HCT116 (cell line): Measurements from ENCODE around the gene C1R. TPM values are rescaled to one million over a fixed set of nuclear protein-coding genes. Genes with fewer than 3 reads are reported as not detected.
A peak's percentile ranks its signal among the peaks of the same experiment; 100 is the strongest.

ENCODE experiments used
- ATAC-seq: fragments of 200-7000 bp; cut with Tn5 transposase; 2 replicates; pipeline ENCODE4 v1.9.1; 2020; ENCODE audit warnings: mild to moderate bottlenecking, moderate library complexity
- BruUV-seq: library from RNA; stranded (reverse); fragments of 400-500 nt; replicated peaks from 2 replicates; lab custom pipeline; 2021; lab: Mats Ljungman, UMichigan
- CTCF ChIA-PET: fragments of 300-600 bp; sonication (Branson Sonifier 250); formaldehyde crosslinking; loops from one replicate; lab custom pipeline; 2021; ENCODE audit warnings: antibody characterized with exemption; lab: Charles Lee
- POLR2A ChIA-PET: fragments of 300-600, 350-600 bp; sonication (Branson Sonifier 250); formaldehyde crosslinking; loops from one replicate; lab custom pipeline; 2021; ENCODE audit warnings: antibody characterized with exemption; lab: Charles Lee
- RAD21 ChIA-PET, 2 experiments: fragments of 300-600 bp; sonication (Branson Sonifier 250); formaldehyde crosslinking; loops; one replicate each; lab custom pipeline; 2023; ENCODE audit warnings: low total read pairs in 2 of 2; ENCODE audit not compliant: uncharacterized antibody in 2 of 2, unreplicated experiment in 2 of 2, low non-redundant PET in 1 of 2; lab: Charles Lee
- DNase-seq: peaks from one replicate; pipeline ENCODE4 v3.0.0-alpha.2; 2010; ENCODE audit warnings: low read depth, low spot score
- H2AFZ ChIP-seq: fragments of 200-600 bp; shearing (Covaris generic), sonication (generic); 2 replicates; pipeline ENCODE4 v1.6.1; 2017; ENCODE audit warnings: low read depth, mixed run types, mixed read lengths, antibody characterized with exemption, low read length; ENCODE audit not compliant: poor library complexity, severe bottlenecking
- H3K27ac ChIP-seq: 2 replicates; pipeline ENCODE4 v1.5.1; 2012; ENCODE audit warnings: low read depth, low read length
- H3K27me3 ChIP-seq: fragments of 200-600 bp; sonication (generic); 2 replicates; pipeline ENCODE4 v1.6.1; 2016; ENCODE audit warnings: mixed run types, low read length, mixed read lengths; ENCODE audit not compliant: insufficient read depth
- H3K36me3 ChIP-seq, 2 experiments: fragments of 200-500 bp in 1 of 2; fragments of 200-600 bp in 1 of 2; sonication (Bioruptor generic) in 1 of 2; sonication (generic) in 1 of 2; 2 replicates each; pipeline versions ENCODE4 v1.5.1 to v1.6.1; 2014 to 2016; ENCODE audit warnings: low read length in 2 of 2, inconsistent platforms in 1 of 2, mixed read lengths in 1 of 2, mixed run types in 1 of 2; ENCODE audit not compliant: insufficient read depth in 2 of 2, control insufficient read depth in 1 of 2
- H3K4me1 ChIP-seq, 2 experiments: fragments of 200-600 bp in 1 of 2; sonication (generic) in 1 of 2; 2 replicates each; pipeline versions ENCODE4 v1.5.1 to v1.6.1; 2012 to 2017; ENCODE audit warnings: low read length in 2 of 2, inconsistent platforms in 1 of 2, mild to moderate bottlenecking in 1 of 2, mixed read lengths in 1 of 2, mixed run types in 1 of 2, moderate library complexity in 1 of 2; ENCODE audit not compliant: insufficient read depth in 2 of 2, control insufficient read depth in 1 of 2
- H3K4me2 ChIP-seq: fragments of 200-600 bp; sonication (generic); 2 replicates; pipeline ENCODE4 v1.6.1; 2017; ENCODE audit warnings: mixed run types, low read length, mixed read lengths
- H3K4me3 ChIP-seq, 2 experiments: fragments of 200-600 bp in 1 of 2; sonication (generic) in 1 of 2; replicated peaks in 1 of 2; 2 replicates each; pipeline ENCODE4 v1.5.1; 2011 to 2016; ENCODE audit warnings: low read length in 2 of 2, control low read depth in 1 of 2, low read depth in 1 of 2, mild to moderate bottlenecking in 1 of 2, mixed read lengths in 1 of 2, mixed run types in 1 of 2
- H3K79me2 ChIP-seq: fragments of 200-600 bp; sonication (generic); 2 replicates; pipeline ENCODE4 v1.6.1; 2017; ENCODE audit warnings: mild to moderate bottlenecking, mixed run types, low read length, moderate library complexity, mixed read lengths; ENCODE audit not compliant: insufficient read depth
- H3K9ac ChIP-seq: fragments of 200-600 bp; sonication (generic); 2 replicates; pipeline ENCODE4 v1.6.1; 2016; ENCODE audit warnings: low read length, mixed read lengths
- H3K9me2 ChIP-seq: fragments of 200-600 bp; sonication (generic), shearing (Covaris generic); 2 replicates; pipeline ENCODE4 v1.6.1; 2017; ENCODE audit warnings: mixed run types, mild to moderate bottlenecking, moderate library complexity; ENCODE audit not compliant: insufficient read depth
- H3K9me3 ChIP-seq, 2 experiments: fragments of 200-500 bp in 1 of 2; fragments of 200-600 bp in 1 of 2; sonication (Bioruptor generic) in 1 of 2; sonication (generic) in 1 of 2; 2 replicates each; pipeline ENCODE4 v1.6.1; 2014 to 2017; ENCODE audit warnings: low read length in 2 of 2, mixed read lengths in 2 of 2, inconsistent platforms in 1 of 2, low read depth in 1 of 2, mild to moderate bottlenecking in 1 of 2, mixed run types in 1 of 2, moderate library complexity in 1 of 2; ENCODE audit not compliant: control insufficient read depth in 1 of 2, insufficient read depth in 1 of 2
- H4K20me1 ChIP-seq: fragments of 200-600 bp; sonication (generic), shearing (Covaris generic); 2 replicates; pipeline ENCODE4 v1.6.1; 2017; ENCODE audit warnings: mixed run types, mild to moderate bottlenecking, moderate library complexity; ENCODE audit not compliant: insufficient read depth
- CBX3 ChIP-seq: IDR thresholded peaks from 2 replicates; pipeline ENCODE4 v1.6.1; 2012; ENCODE audit warnings: low read depth
- EGR1 ChIP-seq: IDR thresholded peaks from 2 replicates; pipeline ENCODE4 v1.6.1; 2012; ENCODE audit warnings: low read depth
- FOSL1 ChIP-seq: IDR thresholded peaks from 2 replicates; pipeline ENCODE4 v1.6.1; 2012; ENCODE audit warnings: low read depth
- POLR2AphosphoS5 ChIP-seq: IDR thresholded peaks from 2 replicates; pipeline ENCODE4 v1.6.1; 2011; ENCODE audit warnings: mild to moderate bottlenecking, low read depth, low read length, moderate library complexity
- RAD21 ChIP-seq: IDR thresholded peaks from 2 replicates; pipeline ENCODE4 v1.6.1; 2012; ENCODE audit warnings: low read depth, mild to moderate bottlenecking
- YY1 ChIP-seq: IDR thresholded peaks from 2 replicates; pipeline ENCODE4 v1.6.1; 2011; ENCODE audit warnings: low read length, low read depth, moderate library complexity, mild to moderate bottlenecking; ENCODE audit not compliant: insufficient replicate concordance; ENCODE audit errors: extremely low read depth
- ZNF274 ChIP-seq: fragments of 200-500 bp; sonication (Bioruptor generic); IDR thresholded peaks from 2 replicates; pipeline ENCODE4 v1.6.1; 2014; ENCODE audit warnings: mild to moderate bottlenecking, low read depth, low read length, inconsistent platforms
- intact Hi-C: fragments of 100-400 bp; cut with micrococcal nuclease; formaldehyde crosslinking; loops from 2 replicates; pipeline ENCODE4 v1.10.0; 2022
- total RNA-seq: library from RNA; stranded (reverse); gene quantifications from one replicate; pipeline ENCODE4 v1.2.1, GENCODE V29; 2021; ENCODE audit not compliant: unreplicated experiment
- TF ChIP-seq, protein P1 (sequence below), 3 experiments: fragments of 200-600 bp in 1 of 3; sonication (generic) in 1 of 3; IDR thresholded peaks in 2 of 3; conservative IDR thresholded peaks in 1 of 3; 2 replicates each; pipeline ENCODE4 v1.5.1; 2012 to 2017; ENCODE audit warnings: low read depth in 2 of 3, low read length in 2 of 3, antibody characterized with exemption in 1 of 3, borderline replicate concordance in 1 of 3, control low read depth in 1 of 3, mild to moderate bottlenecking in 1 of 3, mixed read lengths in 1 of 3, mixed run types in 1 of 3, moderate library complexity in 1 of 3; ENCODE audit not compliant: insufficient read depth in 1 of 3
- TF ChIP-seq, protein P2 (sequence below): IDR thresholded peaks from 2 replicates; pipeline ENCODE4 v1.6.1; 2012
- TF ChIP-seq, protein P3 (sequence below): IDR thresholded peaks from 2 replicates; pipeline ENCODE4 v1.6.1; 2011; ENCODE audit warnings: mild to moderate bottlenecking, low read length, moderate library complexity; ENCODE audit not compliant: insufficient replicate concordance; ENCODE audit errors: extremely low read depth

Gene C1R
- total RNA-seq, 1 experiment from 2014 or later: 4.3 TPM

DNA sequence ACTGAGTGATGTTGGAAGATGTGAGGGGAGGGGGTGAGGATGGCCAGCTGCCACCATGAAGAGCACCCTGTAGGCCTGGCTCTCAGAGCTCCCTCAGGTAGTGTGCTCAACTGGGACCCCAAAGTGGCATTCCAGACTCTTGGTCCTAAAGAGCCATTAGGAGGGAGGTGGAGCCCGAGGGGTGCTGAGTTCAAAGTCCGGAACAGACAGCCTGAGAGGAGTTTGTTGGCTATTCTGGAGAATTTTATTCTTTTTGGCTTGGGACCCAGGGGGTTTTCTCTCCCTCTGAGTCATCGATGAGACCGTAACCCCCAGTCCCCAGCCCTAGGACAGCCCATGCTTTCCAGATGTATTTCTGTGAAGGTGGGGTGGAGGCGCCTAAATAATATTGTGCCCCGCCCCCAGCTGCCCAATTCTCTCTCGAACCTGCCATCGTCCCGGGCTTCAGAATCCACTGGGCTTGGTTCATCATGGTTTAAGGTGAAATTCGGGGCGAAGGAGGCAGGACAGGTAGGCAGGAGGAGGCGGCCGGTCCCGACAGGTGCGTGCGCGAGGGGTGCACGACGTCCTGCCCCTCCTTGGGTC lies 37.1 kb upstream of the C1R start:
- POLR2A ChIA-PET: no interaction called here
- TSS peak; percentile 54 for BruUV-seq

More for the DNA sequence above, 37.1 kb upstream of the C1R start:
- CTCF ChIA-PET: no interaction called here
- Histone ChIP-seq H4K20me1 (no peaks in the 10 kb centered on the region), H3K36me3 (no peaks in the 10 kb centered on the region; a peak in 1 of 4 replicates), H3K4me2 (peak overlapping the region; percentile 73), H3K9me3 (no peaks in the 10 kb centered on the region), H3K4me1 (peaks cover 7 to 35% of the 10 kb centered on the region in 2 experiments), H3K4me3 (peak overlapping the region; percentile 51 to 59), H3K9ac (peak overlapping the region; percentile 59), H3K9me2 (no peaks in the 10 kb centered on the region), H2AFZ (no peak overlapping the region), H3K79me2 (no peaks in the 10 kb centered on the region), H3K27me3 (no peaks in the 10 kb centered on the region), H3K27ac (peak overlapping the region; percentile 18; the same call in 1 of the 2 replicates)
- ATAC-seq: peak; percentile 44
- DNase-seq: no peak
- TF ChIP-seq FOSL1: no peak
- TF ChIP-seq RAD21: no peak
- no peak for TF ChIP-seq YY1
- no peak for TF ChIP-seq EGR1
- TF ChIP-seq, protein P1, sequence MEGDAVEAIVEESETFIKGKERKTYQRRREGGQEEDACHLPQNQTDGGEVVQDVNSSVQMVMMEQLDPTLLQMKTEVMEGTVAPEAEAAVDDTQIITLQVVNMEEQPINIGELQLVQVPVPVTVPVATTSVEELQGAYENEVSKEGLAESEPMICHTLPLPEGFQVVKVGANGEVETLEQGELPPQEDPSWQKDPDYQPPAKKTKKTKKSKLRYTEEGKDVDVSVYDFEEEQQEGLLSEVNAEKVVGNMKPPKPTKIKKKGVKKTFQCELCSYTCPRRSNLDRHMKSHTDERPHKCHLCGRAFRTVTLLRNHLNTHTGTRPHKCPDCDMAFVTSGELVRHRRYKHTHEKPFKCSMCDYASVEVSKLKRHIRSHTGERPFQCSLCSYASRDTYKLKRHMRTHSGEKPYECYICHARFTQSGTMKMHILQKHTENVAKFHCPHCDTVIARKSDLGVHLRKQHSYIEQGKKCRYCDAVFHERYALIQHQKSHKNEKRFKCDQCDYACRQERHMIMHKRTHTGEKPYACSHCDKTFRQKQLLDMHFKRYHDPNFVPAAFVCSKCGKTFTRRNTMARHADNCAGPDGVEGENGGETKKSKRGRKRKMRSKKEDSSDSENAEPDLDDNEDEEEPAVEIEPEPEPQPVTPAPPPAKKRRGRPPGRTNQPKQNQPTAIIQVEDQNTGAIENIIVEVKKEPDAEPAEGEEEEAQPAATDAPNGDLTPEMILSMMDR (IDR thresholded peaks at IDR 0.05 in 2 of 3, conservative IDR thresholded peaks at IDR 0.05 in 1 of 3; ENCODE audit: borderline replicate concordance in 1 of 3, insufficient read depth in 1 of 3, low read depth in 2 of 3, low read length in 2 of 3): no peak
- TF ChIP-seq, protein P2, sequence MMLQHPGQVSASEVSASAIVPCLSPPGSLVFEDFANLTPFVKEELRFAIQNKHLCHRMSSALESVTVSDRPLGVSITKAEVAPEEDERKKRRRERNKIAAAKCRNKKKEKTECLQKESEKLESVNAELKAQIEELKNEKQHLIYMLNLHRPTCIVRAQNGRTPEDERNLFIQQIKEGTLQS: no peak
- TF ChIP-seq CBX3: no peak
- no peak for TF ChIP-seq POLR2AphosphoS5
- TF ChIP-seq ZNF274: no peak
- TF ChIP-seq, protein P3, sequence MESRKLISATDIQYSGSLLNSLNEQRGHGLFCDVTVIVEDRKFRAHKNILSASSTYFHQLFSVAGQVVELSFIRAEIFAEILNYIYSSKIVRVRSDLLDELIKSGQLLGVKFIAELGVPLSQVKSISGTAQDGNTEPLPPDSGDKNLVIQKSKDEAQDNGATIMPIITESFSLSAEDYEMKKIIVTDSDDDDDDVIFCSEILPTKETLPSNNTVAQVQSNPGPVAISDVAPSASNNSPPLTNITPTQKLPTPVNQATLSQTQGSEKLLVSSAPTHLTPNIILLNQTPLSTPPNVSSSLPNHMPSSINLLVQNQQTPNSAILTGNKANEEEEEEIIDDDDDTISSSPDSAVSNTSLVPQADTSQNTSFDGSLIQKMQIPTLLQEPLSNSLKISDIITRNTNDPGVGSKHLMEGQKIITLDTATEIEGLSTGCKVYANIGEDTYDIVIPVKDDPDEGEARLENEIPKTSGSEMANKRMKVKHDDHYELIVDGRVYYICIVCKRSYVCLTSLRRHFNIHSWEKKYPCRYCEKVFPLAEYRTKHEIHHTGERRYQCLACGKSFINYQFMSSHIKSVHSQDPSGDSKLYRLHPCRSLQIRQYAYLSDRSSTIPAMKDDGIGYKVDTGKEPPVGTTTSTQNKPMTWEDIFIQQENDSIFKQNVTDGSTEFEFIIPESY: no peak
- RAD21 ChIA-PET: no interaction called here
- intact Hi-C loops: no loop called here
